HAP-1 (cell line): ENCODE results near the gene GSG1L2.

ENCODE experiments used
- DNase-seq, 2 experiments: peaks; one replicate each; pipeline ENCODE4 v3.0.0-alpha.2; 2016 to 2020; ENCODE audit warnings: low spot score in 2 of 2
- H3K27me3 ChIP-seq: fragments of 250-450 bp; sonication (Bioruptor Pico); 2 replicates; pipeline ENCODE4 v1.5.1; 2020; ENCODE audit warnings: low read depth, mild to moderate bottlenecking, moderate library complexity
- H3K36me3 ChIP-seq: fragments of 250-450 bp; sonication (Bioruptor Pico); replicated peaks from 2 replicates; pipeline ENCODE4 v1.5.1; 2020; ENCODE audit warnings: mild to moderate bottlenecking
- H3K4me1 ChIP-seq: fragments of 250-450 bp; sonication (Bioruptor Pico); 2 replicates; pipeline ENCODE4 v1.5.1; 2020; ENCODE audit warnings: mild to moderate bottlenecking
- H3K4me3 ChIP-seq: fragments of 250-450 bp; sonication (Bioruptor Pico); 2 replicates; pipeline ENCODE4 v1.5.1; 2020; ENCODE audit warnings: mild to moderate bottlenecking, moderate library complexity
- H3K9me3 ChIP-seq: fragments of 250-450 bp; sonication (Bioruptor Pico); 2 replicates; pipeline ENCODE4 v1.5.1; 2020; ENCODE audit warnings: mild to moderate bottlenecking, moderate library complexity
- in situ Hi-C: fragments of 300-500 bp; cut with MboI; formaldehyde crosslinking; loops from 3 replicates; pipeline ENCODE4 v1.14.3; 2020; ENCODE audit warnings: low sequenced_read_pairs, inconsistent platforms, mixed read lengths

Gene GSG1L2

DNA sequence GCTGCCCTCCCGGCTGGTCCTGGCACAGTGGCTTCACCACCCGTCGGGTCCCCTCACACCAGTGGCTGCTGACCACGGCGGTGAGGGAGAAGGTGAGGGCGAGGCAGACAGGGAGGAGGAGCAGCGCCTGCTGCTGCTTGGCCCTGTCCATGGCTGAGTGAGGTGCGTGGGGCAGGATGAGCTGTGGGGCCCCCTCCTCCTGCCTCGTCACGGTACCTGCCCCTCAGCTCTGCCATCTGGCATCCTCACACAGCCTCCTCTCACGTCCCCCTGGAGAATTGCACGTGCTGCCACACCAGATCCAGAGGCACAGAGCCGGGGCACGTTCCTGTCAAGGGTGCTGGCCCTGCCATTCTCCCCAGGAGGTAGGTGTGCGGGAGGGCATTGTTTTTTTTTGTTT, at the start of gene GSG1L2:
GSG1L2 (minus strand) TSS at position 159 of the 400 bp plus-strand sequence; CDS start at position 151, 8 bp downstream.
- DNase-seq = no peak
- Histone ChIP-seq H3K27me3 (no peaks in the 10 kb centered on the region), H3K4me3 (no peak within 1 kb of the TSS), H3K4me1 (no peaks in the 10 kb centered on the region), H3K9me3 (no peaks in the 10 kb centered on the region), H3K36me3 (no peaks in the 10 kb centered on the region)
- in situ Hi-C loops = no loop called here

DNA sequence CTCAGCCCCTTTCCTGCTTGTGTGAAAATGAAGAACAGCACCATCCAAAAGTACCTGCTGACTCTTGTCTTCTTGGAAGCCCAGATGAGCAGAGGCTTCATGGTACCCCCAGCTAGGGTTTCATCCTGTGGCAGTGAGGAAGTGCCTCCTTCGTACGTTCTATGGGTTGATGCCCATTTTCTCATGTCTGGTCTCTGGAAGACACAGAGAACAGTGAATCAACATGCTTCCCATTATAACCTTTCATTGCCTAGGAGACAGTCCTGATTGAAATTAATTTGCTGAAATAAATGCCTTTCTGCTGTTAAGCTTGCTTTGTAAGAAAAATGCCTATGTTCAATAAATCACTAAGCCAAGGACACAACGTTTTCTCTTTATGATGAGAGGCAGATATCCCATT, 46.7 kb upstream of the GSG1L2 start:
- no peaks in the 10 kb centered on the region for H3K27me3 ChIP-seq
- in situ Hi-C loops = loop anchor here (10.0 kb wide), 1 partner anchor 54 kb away; no protein-coding TSS in a partner anchor

DNA sequence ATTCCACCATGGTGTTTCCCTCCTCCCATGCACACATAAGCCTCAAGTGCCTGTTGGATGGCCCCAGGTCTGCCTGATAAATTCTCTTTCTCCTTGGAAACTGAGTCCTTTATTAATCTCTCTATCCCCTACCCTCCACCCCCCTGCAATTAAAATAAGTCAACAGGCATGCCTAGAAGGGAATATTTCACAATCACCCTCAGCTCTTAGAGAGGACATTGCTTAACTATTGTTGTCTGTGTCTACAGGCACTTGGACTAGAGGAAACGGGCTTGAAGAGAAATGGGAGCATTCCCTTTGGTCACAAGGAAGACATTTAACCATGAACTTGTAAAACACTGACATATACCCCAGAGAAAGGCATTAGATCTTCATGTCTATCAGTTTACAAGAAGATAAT, 43.7 kb upstream of the GSG1L2 start:
- H3K4me1 ChIP-seq = no peaks in the 10 kb centered on the region
- no peaks in the 10 kb centered on the region for H3K9me3 ChIP-seq
- no peaks in the 10 kb centered on the region for H3K36me3 ChIP-seq
- H3K4me3 ChIP-seq = no peak overlapping the region
- DNase-seq = no peak
- no peaks in the 10 kb centered on the region for H3K27me3 ChIP-seq
- in situ Hi-C loops = loop anchor here (10.0 kb wide), 1 partner anchor 51 kb away; no protein-coding TSS in a partner anchor

More for the DNA sequence above, 46.7 kb upstream of the GSG1L2 start:
- Histone ChIP-seq H3K36me3 (no peaks in the 10 kb centered on the region), H3K9me3 (no peaks in the 10 kb centered on the region), H3K4me1 (no peaks in the 10 kb centered on the region), H3K4me3 (no peak overlapping the region)
- DNase-seq = no peak

DNA sequence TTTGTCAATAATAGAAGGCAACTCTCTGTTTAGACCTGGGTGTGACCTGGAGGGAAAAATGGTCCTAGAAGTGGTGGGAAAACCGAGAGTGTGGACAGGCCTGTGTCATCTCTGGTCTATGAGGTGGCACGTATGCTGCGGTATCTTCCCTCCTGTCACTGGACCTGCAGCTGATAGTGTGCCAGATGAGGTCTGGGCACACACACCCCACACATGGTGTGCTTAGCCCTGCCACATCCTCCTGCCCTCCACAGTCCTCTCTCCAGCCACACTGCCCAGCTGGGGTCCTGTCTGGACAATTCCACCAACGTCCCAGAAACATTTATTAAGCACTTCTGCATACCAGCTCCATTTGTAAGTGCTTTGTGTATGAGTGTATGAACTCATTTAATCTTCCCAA, 41.1 kb upstream of the GSG1L2 start:
- H3K9me3 ChIP-seq = no peaks in the 10 kb centered on the region
- in situ Hi-C loops = loop anchor here (10.0 kb wide), 1 partner anchor 48 kb away; no protein-coding TSS in a partner anchor
- no peak overlapping the region for H3K4me3 ChIP-seq
- DNase-seq = no peak
- H3K4me1 ChIP-seq = no peaks in the 10 kb centered on the region
- no peaks in the 10 kb centered on the region for H3K36me3 ChIP-seq
- no peaks in the 10 kb centered on the region for H3K27me3 ChIP-seq

DNA sequence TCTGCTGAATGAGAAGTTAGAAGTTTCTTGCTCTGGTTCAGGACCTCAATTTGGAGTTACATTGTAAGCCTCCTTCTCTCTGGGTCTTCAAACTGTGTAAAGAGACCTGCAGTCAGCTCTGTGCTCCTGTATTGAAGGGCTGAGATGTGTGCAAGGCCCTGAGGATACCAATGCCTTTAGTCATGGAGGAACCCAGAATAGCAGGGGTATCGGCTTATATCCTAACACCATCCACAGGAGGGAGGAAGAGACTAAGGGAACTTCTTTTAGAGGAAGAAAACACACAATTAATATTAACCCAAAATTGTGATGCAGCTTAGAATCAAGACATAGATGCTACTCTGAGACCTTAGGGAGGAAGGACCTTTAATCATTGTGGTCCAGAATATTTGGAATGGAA, 40.3 kb upstream of the GSG1L2 start:
- in situ Hi-C loops = loop anchor here (10.0 kb wide), 1 partner anchor 47 kb away; no protein-coding TSS in a partner anchor
- Histone ChIP-seq H3K4me3 (no peak overlapping the region), H3K9me3 (no peaks in the 10 kb centered on the region), H3K36me3 (no peaks in the 10 kb centered on the region), H3K27me3 (no peaks in the 10 kb centered on the region), H3K4me1 (no peaks in the 10 kb centered on the region)
- no peak for DNase-seq

DNA sequence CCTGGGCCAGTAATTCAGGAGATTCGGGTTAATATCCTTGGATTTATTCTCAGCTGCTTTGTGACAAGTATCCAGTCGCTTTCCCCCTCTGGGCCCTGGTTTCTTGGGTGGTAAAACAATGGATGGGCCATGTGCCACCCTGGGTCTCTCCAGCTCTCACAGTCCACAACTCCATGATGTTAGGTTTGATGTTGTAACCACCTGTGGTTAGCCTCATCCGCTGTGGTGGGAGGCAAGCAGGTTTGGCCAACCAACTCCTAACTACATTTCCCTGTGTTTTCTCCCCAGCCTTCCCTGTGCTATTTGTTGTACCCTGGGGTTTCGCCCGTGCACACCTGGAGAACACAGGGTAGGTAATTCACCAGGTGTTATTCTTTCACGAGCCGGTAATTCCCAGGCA, 39.0 kb upstream of the GSG1L2 start:
- Histone ChIP-seq H3K36me3 (no peaks in the 10 kb centered on the region), H3K9me3 (no peaks in the 10 kb centered on the region), H3K4me3 (no peak overlapping the region), H3K4me1 (no peaks in the 10 kb centered on the region), H3K27me3 (no peaks in the 10 kb centered on the region)
- in situ Hi-C loops = loop anchor here (10.0 kb wide), 1 partner anchor 46 kb away; no protein-coding TSS in a partner anchor
- DNase-seq = no peak

DNA sequence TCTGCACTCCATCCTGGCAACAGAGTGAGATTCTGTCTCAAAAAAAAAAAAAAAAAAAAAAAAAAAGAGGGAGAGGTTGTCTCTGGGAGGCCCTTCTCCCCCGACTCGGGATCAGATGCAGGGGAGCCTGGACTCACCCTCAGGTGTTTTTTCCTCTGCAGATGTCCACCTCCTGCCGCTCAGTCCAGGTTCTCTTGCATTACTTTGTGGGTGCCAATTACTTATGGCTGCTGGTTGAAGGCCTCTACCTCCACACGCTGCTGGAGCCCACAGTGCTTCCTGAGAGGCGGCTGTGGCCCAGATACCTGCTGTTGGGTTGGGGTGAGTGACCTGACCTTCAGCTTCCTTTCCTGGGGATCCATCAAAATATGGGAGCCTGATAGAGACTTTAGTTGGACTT, 37.9 kb upstream of the GSG1L2 start:
- Histone ChIP-seq H3K36me3 (no peaks in the 10 kb centered on the region), H3K27me3 (no peaks in the 10 kb centered on the region), H3K4me3 (no peak overlapping the region), H3K9me3 (no peaks in the 10 kb centered on the region), H3K4me1 (no peaks in the 10 kb centered on the region)
- in situ Hi-C loops = loop anchor here (10.0 kb wide), 1 partner anchor 45 kb away; no protein-coding TSS in a partner anchor
- no peak for DNase-seq

DNA sequence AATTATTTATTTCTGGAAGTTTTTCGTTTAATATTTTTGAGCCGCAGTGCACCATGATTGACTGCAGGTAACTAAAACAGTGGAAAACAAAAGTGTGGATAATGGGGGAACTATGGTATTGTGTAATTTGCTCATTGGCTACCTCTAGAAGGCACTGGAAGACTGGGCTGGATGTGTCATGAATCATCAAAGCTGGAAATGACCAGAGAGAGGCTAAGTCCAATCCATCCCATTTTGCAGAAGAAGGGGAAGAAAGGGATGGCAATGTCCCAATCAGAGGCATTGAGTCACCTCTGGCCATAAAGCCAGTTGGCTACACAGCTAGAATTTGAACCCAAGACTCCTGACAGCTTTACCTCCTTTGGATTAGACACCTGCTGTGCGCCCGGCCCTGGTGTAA, 33.2 kb upstream of the GSG1L2 start:
- Histone ChIP-seq H3K4me3 (no peak overlapping the region), H3K27me3 (no peaks in the 10 kb centered on the region), H3K9me3 (no peaks in the 10 kb centered on the region), H3K4me1 (no peaks in the 10 kb centered on the region), H3K36me3 (no peaks in the 10 kb centered on the region)
- in situ Hi-C loops = no loop called here
- no peak for DNase-seq

DNA sequence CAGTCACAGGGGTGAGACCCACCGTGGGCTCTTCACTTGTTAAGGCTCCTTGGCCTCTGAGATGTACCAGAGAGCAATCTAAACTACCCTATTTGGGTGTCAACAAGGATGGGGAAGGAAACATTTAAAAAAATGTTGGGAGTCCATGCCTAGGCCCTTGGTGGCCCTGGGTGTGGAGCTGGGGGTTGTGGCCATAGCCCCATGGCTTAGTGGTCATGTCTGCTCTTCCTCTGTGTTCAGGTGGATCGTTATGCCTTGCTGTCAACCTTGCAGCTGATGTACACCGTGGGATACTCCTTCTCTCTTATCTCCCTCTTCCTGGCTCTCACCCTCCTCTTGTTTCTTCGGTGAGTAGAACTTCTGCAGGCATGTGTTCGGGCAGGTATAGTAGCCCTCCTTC, 32.4 kb upstream of the GSG1L2 start:
- no peaks in the 10 kb centered on the region for H3K36me3 ChIP-seq
- in situ Hi-C loops = no loop called here
- no peaks in the 10 kb centered on the region for H3K9me3 ChIP-seq
- H3K27me3 ChIP-seq = no peaks in the 10 kb centered on the region
- no peaks in the 10 kb centered on the region for H3K4me1 ChIP-seq
- H3K4me3 ChIP-seq = no peak overlapping the region
- DNase-seq = no peak

DNA sequence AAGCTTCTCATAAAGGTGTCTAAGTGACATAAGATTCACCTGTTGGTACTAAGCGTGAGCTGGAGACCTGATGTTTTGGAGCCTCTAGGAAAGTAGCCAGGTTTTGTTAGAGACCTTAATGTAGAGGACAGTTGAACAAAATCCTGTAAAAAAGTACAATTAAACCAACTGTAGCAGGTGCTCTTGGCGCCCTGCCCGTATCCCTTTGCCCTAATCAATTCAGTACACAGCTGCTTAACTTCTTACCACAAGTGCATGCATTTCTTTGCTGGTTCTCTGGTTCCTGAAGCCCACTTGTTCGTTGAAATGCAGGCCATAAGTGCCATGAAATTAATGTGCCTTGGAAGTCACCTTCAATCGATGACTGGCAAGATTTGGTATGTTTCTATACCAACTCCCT, 28.3 kb upstream of the GSG1L2 start:
- H3K4me3 ChIP-seq = no peak overlapping the region
- no peak for DNase-seq
- in situ Hi-C loops = no loop called here
- H3K27me3 ChIP-seq = no peaks in the 10 kb centered on the region
- H3K36me3 ChIP-seq = no peaks in the 10 kb centered on the region
- H3K4me1 ChIP-seq = no peaks in the 10 kb centered on the region
- no peaks in the 10 kb centered on the region; the same call in 1 of the 2 replicates for H3K9me3 ChIP-seq

DNA sequence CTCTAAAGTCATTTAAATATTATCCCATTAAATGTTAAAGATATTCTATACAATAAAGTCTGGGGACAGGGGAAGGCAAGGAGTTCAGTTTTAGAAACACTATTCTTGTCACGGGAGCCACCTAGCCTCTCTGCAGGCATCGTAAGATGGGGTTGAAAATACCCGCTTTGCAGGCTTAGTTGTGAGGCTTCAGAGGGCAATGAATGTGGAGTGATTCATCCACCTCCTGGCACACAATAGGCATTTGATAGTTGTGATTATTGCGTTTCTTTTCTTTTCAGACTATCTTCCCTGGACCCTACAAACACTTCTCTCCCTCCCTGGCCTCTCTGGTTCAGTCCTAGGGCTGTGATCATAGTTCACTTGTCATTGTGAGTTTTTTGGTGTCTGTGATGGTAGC, 23.4 kb upstream of the GSG1L2 start:
- Histone ChIP-seq H3K9me3 (no peaks in the 10 kb centered on the region; the same call in 1 of the 2 replicates), H3K4me3 (no peak overlapping the region), H3K27me3 (no peaks in the 10 kb centered on the region), H3K36me3 (no peaks in the 10 kb centered on the region), H3K4me1 (no peaks in the 10 kb centered on the region)
- no peak for DNase-seq
- in situ Hi-C loops = no loop called here

DNA sequence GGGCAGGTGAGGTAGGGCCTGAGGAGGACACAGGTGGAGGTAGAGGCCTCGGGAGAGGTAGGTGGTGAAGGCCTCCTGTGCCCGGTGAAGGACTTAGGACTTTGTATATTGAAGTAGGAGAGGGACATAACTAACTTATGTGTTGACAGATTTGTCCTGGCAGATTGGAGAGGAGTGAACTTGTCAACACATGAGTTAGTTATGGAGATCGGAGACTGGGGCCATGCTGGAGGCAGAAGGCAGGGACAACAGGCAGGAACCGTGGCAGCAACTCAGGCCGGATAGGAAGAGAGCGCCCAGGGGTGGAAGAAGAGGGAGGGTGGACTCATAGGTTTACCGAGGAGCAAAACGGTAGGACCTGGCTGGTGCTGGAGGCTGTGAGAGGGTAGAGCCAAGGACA, 22.3 kb upstream of the GSG1L2 start:
- H3K4me3 ChIP-seq = no peak overlapping the region
- DNase-seq = no peak
- no peaks in the 10 kb centered on the region; the same call in 1 of the 2 replicates for H3K9me3 ChIP-seq
- in situ Hi-C loops = no loop called here
- no peaks in the 10 kb centered on the region for H3K36me3 ChIP-seq
- no peaks in the 10 kb centered on the region for H3K4me1 ChIP-seq
- no peaks in the 10 kb centered on the region for H3K27me3 ChIP-seq

DNA sequence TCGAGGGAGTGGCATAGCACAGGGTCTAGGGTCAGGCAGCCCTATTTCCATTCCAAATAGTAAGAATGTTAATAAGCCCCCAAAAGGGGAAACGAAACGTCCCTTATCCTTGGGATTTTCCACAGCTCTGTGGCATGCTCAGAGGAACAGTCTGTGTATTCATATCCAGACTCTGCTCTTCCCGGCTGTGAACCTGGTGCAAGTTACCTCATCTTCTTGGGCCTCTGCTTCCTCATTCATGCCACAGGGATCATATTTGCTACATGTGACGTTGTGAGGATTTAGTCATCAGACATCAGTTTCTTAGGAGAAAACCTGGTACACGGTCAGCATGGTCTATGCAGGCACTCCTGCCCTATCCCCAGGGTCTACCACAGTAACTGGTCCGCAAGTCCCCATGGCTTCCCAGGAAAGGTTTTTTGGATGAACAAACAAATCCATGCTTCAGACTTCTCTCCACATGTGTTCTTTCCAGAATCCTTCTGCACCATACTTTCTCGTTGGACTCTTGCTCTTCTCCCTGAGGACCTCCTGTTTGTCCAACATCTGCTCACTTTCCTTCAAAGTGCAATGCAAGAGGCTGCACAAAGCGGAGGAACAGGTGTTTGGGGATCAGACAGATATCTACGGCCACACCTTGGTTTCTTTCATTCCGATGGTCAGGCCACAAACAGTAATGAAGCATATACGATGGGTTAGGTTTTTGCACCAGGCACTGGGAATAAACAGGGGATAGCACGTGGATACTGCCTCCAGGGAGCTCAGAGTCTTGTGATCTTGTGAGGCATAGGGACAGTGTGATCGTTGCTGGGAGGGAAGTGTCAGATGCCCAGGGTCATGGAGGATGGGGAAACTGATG, 21.5 kb upstream of the GSG1L2 start:
- Histone ChIP-seq H3K4me3 (no peak overlapping the region), H3K36me3 (no peaks in the 10 kb centered on the region), H3K27me3 (no peaks in the 10 kb centered on the region), H3K4me1 (no peaks in the 10 kb centered on the region), H3K9me3 (no peaks in the 10 kb centered on the region; the same call in 1 of the 2 replicates)
- in situ Hi-C loops = no loop called here
- DNase-seq = no peak

DNA sequence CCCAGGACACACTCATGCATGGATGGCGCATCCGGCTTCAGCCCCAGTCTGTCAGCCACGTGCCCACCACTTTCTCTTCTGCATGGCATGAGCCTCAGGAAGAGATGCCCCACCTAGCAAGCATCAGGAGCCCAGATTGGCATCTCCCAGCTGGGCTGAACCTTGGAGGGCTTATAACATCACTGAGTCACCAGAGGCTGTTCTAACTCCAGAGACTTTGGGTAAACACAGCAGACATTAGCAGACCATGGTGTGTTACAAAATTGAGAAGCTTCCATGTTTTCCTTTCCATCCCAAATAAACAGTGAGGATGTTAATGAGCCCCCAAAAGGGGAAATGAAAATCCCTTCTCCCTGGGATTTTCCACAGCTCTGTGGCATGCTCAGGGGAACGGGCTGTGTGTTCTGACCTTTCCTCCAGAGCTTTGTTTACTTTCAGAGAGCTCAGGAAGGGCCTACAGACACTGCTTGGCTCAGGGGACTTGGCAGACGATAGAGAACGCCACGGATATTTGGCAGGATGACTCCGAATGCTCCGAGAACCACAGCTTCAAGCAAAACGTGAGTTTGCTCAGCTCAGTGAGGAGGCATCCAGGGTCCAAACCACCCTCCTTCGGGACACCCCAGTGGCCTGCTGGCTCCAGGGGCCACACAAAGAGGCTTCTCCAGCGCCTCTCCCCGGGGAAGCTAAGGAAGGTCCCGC, 20.3 kb upstream of the GSG1L2 start:
- no peak for DNase-seq

More for the DNA sequence above, 20.3 kb upstream of the GSG1L2 start:
- Histone ChIP-seq H3K9me3 (no peaks in the 10 kb centered on the region; the same call in 1 of the 2 replicates), H3K4me1 (no peaks in the 10 kb centered on the region), H3K36me3 (no peaks in the 10 kb centered on the region), H3K27me3 (no peaks in the 10 kb centered on the region), H3K4me3 (no peak overlapping the region)
- in situ Hi-C loops = no loop called here
